H1 (cell line): ENCODE data around the gene MUSTN1. TPM values are rescaled to one million over a fixed set of nuclear protein-coding genes. Genes with fewer than 3 reads are reported as not detected.

Experiments used
- CBX5 ChIP-seq: fragments of 300-800, 300-1000 bp; sonication (generic); IDR thresholded peaks from 2 replicates; pipeline ENCODE4 v1.7.1; 2016; ENCODE audit warnings: antibody characterized with exemption, low read length, low read depth
- CEBPB ChIP-seq: IDR thresholded peaks from 2 replicates; pipeline ENCODE4 v1.6.1; 2012; ENCODE audit warnings: low read depth, low read length
- CHD7 ChIP-seq: fragments of 300-600 bp; sonication (generic); IDR thresholded peaks from 2 replicates; pipeline ENCODE4 v1.7.1; 2012; ENCODE audit warnings: low read length, moderate library complexity, mild to moderate bottlenecking, inconsistent platforms; ENCODE audit not compliant: insufficient replicate concordance
- CTBP2 ChIP-seq: IDR thresholded peaks from 2 replicates; pipeline ENCODE4 v1.7.0; 2011; ENCODE audit warnings: borderline replicate concordance, mild to moderate bottlenecking, moderate library complexity, mixed read lengths, low read length; ENCODE audit not compliant: insufficient read depth, insufficient read length
- EZH2 ChIP-seq: fragments of 200-600 bp; sonication (generic); IDR thresholded peaks from 2 replicates; pipeline ENCODE4 v1.7.1; 2012; ENCODE audit warnings: low read depth, mild to moderate bottlenecking, moderate library complexity, low read length, inconsistent platforms; ENCODE audit not compliant: severe bottlenecking
- KDM4A ChIP-seq: IDR thresholded peaks from one replicate; pipeline ENCODE4 v1.7.1; 2012; ENCODE audit warnings: low read depth, mild to moderate bottlenecking, moderate library complexity, low read length, inconsistent platforms; ENCODE audit not compliant: severe bottlenecking
- KDM5A ChIP-seq: fragments of 200-600 bp; IDR thresholded peaks from 2 replicates; pipeline ENCODE4 v1.7.1; 2012; ENCODE audit warnings: mild to moderate bottlenecking, low read length, inconsistent platforms, mixed read lengths
- POLR2AphosphoS5 ChIP-seq: IDR thresholded peaks from 2 replicates; pipeline ENCODE4 v1.6.1; 2011; ENCODE audit warnings: low read depth, low read length
- RBBP5 ChIP-seq: IDR thresholded peaks from 2 replicates; pipeline ENCODE4 v1.7.1; 2012; ENCODE audit warnings: low read depth, mild to moderate bottlenecking, inconsistent platforms, low read length, moderate library complexity, borderline replicate concordance
- SRF ChIP-seq: IDR thresholded peaks from 2 replicates; pipeline ENCODE4 v1.6.1; 2011; ENCODE audit warnings: mild to moderate bottlenecking, low read depth, low read length, moderate library complexity
- polyA plus RNA-seq, 7 experiments: library from polyadenylated mRNA; depleted of rRNA in 3 of 7; stranded (reverse) in 5 of 7; unstranded in 2 of 7; fragments of >200 nt in 5 of 7; fragments of 200-250 nt in 2 of 7; gene quantifications; 1 replicate in 5 of 7; 2 replicates in 1 of 7; 4 replicates in 1 of 7; pipeline versions ENCODE4 v1.2.1 to v1.2.3, GENCODE V29; 2011 to 2013; ENCODE audit warnings: missing spikeins in 2 of 7, mixed read lengths in 2 of 7
- total RNA-seq: library from RNA; stranded (reverse); fragmentation: NEBNext Ultra II Directional; extraction: Animal tissue kit (Norgen Biotek cat#: 25700); gene quantifications from 2 replicates; pipeline ENCODE4 v1.2.1, GENCODE V29; 2021

MUSTN1 gene
- total and polyA plus RNA-seq, 2 of the 8 experiments (the other 6 are each of a cell fraction or from before 2014, with no cell fraction given) = 1.1 to 2.4 TPM

GRCh38 chr3:52793702-52794611, 40.9 kb downstream of the MUSTN1 start (continued):
- no peak for TF ChIP-seq CHD7
- no peak for TF ChIP-seq CBX5
- TF ChIP-seq CEBPB = no peak
- TF ChIP-seq RBBP5 = no peak
- no peak for TF ChIP-seq POLR2AphosphoS5
- no peak for TF ChIP-seq CTBP2
- no peak for TF ChIP-seq EZH2
- TF ChIP-seq SRF = no peak
- TF ChIP-seq KDM4A = no peak
- no peak for TF ChIP-seq KDM5A
